ENCODE results near the gene PLEKHH2. TPM values are rescaled to one million over a fixed set of nuclear protein-coding genes. Genes with fewer than 3 reads are reported as not detected.

The PLEKHH2 gene
- total and polyA plus RNA-seq, 2 of the 13 experiments (the other 11 are each of a cell fraction or from before 2014, with no cell fraction given) = 1.1 to 3.0 TPM

DNA sequence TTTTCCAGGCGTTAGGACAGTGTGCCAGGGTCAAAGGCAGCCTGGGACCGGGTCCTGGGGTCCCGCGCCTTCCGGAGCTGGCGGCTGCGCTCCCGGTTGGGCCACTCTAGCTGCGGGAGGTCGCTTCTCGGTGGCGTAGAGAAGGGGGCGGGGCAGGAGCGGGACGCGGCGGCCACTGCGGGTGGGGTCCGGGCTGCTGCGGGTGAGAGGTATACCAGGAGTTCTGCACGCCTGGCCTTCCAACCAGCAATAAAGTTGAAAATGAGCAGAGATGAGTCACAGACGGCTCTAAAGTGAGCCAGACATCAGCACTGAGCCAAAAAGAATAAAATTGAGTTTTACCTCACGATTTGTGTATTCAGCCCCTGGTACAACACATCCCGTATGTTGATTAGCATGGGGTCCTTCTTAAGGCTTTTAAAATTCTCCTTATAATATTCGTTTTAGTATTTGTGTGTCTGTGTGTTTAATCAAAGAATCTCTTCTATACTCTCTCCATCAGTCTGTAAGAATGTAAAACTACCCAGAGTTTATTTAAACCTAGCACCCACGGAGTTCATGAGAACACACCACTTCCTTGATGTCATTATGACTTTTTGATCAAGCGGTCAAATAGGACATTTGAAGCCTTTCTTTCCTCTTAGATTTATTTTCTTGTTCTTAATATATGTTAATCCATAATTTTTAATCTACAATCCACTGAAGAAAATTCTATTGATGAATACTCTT is 39.4 kb downstream of the PLEKHH2 start, which contains the start of gene C1GALT1C1L (continued):
- TF ChIP-seq NR2F2 (IDR thresholded peaks at IDR 0.05; ENCODE audit: borderline replicate concordance, low read depth) (no peak), RXRB (CRISPR knock-in tag; IDR thresholded peaks at IDR 0.05; ENCODE audit: borderline replicate concordance) (peak; percentile 49; the same call in 1 of the 2 replicates), ERF (CRISPR knock-in tag; IDR thresholded peaks at IDR 0.05) (peak; percentile 77; the same call in 1 of the 2 replicates), ZFP41 (CRISPR knock-in tag; IDR thresholded peaks at IDR 0.05; ENCODE audit: borderline replicate concordance) (no peak), MED1 (CRISPR knock-in tag; IDR thresholded peaks at IDR 0.05) (0 out of 2 replicates have a peak, but pooled peaks have one; percentile 39), ZNF572 (CRISPR knock-in tag; IDR thresholded peaks at IDR 0.05) (no peak), ELF4 (CRISPR knock-in tag; IDR thresholded peaks at IDR 0.05; ENCODE audit: borderline replicate concordance) (0 out of 2 replicates have a peak, but pooled peaks have one; percentile 36), KAT7 (CRISPR knock-in tag; IDR thresholded peaks at IDR 0.05; ENCODE audit: borderline replicate concordance) (0 out of 2 replicates have a peak, but pooled peaks have one; percentile 48)
- TF ChIP-seq, protein P1, sequence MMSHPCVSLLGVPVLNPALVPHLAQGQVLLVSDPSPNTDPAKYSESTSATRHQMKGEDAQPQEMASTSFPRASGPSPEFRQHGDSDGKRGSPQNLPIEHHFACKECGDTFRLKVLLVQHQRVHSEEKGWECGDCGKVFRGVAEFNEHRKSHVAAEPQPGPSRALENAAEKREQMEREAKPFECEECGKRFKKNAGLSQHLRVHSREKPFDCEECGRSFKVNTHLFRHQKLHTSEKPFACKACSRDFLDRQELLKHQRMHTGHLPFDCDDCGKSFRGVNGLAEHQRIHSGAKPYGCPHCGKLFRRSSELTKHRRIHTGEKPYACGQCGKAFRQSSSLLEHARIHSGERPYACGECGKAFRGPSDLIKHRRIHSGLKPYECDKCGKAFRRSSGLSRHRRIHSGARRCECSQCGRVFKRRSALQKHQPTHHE (CRISPR knock-in tag; IDR thresholded peaks at IDR 0.05; ENCODE audit: borderline replicate concordance) = 0 out of 2 replicates have a peak, but pooled peaks have one; percentile 44
- TF ChIP-seq, protein P2, sequence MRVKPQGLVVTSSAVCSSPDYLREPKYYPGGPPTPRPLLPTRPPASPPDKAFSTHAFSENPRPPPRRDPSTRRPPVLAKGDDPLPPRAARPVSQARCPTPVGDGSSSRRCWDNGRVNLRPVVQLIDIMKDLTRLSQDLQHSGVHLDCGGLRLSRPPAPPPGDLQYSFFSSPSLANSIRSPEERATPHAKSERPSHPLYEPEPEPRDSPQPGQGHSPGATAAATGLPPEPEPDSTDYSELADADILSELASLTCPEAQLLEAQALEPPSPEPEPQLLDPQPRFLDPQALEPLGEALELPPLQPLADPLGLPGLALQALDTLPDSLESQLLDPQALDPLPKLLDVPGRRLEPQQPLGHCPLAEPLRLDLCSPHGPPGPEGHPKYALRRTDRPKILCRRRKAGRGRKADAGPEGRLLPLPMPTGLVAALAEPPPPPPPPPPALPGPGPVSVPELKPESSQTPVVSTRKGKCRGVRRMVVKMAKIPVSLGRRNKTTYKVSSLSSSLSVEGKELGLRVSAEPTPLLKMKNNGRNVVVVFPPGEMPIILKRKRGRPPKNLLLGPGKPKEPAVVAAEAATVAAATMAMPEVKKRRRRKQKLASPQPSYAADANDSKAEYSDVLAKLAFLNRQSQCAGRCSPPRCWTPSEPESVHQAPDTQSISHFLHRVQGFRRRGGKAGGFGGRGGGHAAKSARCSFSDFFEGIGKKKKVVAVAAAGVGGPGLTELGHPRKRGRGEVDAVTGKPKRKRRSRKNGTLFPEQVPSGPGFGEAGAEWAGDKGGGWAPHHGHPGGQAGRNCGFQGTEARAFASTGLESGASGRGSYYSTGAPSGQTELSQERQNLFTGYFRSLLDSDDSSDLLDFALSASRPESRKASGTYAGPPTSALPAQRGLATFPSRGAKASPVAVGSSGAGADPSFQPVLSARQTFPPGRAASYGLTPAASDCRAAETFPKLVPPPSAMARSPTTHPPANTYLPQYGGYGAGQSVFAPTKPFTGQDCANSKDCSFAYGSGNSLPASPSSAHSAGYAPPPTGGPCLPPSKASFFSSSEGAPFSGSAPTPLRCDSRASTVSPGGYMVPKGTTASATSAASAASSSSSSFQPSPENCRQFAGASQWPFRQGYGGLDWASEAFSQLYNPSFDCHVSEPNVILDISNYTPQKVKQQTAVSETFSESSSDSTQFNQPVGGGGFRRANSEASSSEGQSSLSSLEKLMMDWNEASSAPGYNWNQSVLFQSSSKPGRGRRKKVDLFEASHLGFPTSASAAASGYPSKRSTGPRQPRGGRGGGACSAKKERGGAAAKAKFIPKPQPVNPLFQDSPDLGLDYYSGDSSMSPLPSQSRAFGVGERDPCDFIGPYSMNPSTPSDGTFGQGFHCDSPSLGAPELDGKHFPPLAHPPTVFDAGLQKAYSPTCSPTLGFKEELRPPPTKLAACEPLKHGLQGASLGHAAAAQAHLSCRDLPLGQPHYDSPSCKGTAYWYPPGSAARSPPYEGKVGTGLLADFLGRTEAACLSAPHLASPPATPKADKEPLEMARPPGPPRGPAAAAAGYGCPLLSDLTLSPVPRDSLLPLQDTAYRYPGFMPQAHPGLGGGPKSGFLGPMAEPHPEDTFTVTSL (CRISPR knock-in tag; IDR thresholded peaks at IDR 0.05; ENCODE audit: borderline replicate concordance) = peak; percentile 29; the same call in 1 of the 2 replicates
- TF ChIP-seq, protein P3, sequence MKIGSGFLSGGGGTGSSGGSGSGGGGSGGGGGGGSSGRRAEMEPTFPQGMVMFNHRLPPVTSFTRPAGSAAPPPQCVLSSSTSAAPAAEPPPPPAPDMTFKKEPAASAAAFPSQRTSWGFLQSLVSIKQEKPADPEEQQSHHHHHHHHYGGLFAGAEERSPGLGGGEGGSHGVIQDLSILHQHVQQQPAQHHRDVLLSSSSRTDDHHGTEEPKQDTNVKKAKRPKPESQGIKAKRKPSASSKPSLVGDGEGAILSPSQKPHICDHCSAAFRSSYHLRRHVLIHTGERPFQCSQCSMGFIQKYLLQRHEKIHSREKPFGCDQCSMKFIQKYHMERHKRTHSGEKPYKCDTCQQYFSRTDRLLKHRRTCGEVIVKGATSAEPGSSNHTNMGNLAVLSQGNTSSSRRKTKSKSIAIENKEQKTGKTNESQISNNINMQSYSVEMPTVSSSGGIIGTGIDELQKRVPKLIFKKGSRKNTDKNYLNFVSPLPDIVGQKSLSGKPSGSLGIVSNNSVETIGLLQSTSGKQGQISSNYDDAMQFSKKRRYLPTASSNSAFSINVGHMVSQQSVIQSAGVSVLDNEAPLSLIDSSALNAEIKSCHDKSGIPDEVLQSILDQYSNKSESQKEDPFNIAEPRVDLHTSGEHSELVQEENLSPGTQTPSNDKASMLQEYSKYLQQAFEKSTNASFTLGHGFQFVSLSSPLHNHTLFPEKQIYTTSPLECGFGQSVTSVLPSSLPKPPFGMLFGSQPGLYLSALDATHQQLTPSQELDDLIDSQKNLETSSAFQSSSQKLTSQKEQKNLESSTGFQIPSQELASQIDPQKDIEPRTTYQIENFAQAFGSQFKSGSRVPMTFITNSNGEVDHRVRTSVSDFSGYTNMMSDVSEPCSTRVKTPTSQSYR (CRISPR knock-in tag; IDR thresholded peaks at IDR 0.05; ENCODE audit: borderline replicate concordance) = peak; percentile 65; the same call in 1 of the 2 replicates
- TF ChIP-seq, protein P4, sequence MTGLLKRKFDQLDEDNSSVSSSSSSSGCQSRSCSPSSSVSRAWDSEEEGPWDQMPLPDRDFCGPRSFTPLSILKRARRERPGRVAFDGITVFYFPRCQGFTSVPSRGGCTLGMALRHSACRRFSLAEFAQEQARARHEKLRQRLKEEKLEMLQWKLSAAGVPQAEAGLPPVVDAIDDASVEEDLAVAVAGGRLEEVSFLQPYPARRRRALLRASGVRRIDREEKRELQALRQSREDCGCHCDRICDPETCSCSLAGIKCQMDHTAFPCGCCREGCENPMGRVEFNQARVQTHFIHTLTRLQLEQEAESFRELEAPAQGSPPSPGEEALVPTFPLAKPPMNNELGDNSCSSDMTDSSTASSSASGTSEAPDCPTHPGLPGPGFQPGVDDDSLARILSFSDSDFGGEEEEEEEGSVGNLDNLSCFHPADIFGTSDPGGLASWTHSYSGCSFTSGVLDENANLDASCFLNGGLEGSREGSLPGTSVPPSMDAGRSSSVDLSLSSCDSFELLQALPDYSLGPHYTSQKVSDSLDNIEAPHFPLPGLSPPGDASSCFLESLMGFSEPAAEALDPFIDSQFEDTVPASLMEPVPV (CRISPR knock-in tag; IDR thresholded peaks at IDR 0.05) = peak; percentile 58; the same call in 1 of the 2 replicates
- TF ChIP-seq, protein P5, sequence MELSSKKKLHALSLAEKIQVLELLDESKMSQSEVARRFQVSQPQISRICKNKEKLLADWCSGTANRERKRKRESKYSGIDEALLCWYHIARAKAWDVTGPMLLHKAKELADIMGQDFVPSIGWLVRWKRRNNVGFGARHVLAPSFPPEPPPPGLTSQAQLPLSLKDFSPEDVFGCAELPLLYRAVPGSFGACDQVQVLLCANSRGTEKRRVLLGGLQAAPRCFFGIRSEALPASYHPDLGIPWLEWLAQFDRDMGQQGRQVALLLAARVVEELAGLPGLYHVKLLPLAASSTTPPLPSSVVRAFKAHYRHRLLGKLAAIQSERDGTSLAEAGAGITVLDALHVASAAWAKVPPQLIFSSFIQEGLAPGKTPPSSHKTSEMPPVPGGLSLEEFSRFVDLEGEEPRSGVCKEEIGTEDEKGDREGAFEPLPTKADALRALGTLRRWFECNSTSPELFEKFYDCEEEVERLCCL (CRISPR knock-in tag; IDR thresholded peaks at IDR 0.05; ENCODE audit: borderline replicate concordance) = no peak
